ENCODE data around the gene COQ10A.

The COQ10A gene

GRCh38 chr12:56315622-56316473 lies 49.1 kb downstream of the COQ10A start, which contains the start of gene CNPY2:
TSS of gene CNPY2 (minus strand) at chr12:56315988. CDS start at chr12:56315217, 771 bp downstream.
- Histone ChIP-seq H4K20me1 (ENCODE audit: insufficient read depth, low read length) (no peaks in the 10 kb centered on the region), H3K9me3 (ENCODE audit: insufficient read depth, low read length) (no peaks in the 10 kb centered on the region), H3K4me3 (ENCODE audit: low read length) (peak within 1 kb of the TSS; percentile 83), H3K4me2 (ENCODE audit: low read length) (peak within 1 kb of the TSS; percentile 79), H3K79me2 (ENCODE audit: low read length) (peaks cover 18% of the 10 kb centered on the region), H3K36me3 (replicated peaks; ENCODE audit: low read depth, low read length) (peaks cover 13% of the 10 kb centered on the region), H3K4me1 (ENCODE audit: low read length) (peaks cover 11% of the 10 kb centered on the region), H3K9ac (ENCODE audit: low read length) (peak within 1 kb of the TSS; percentile 88), H3K27ac (ENCODE audit: low read length) (peak within 1 kb of the TSS; percentile 83), H3K27me3 (ENCODE audit: low read depth, low read length) (no peaks in the 10 kb centered on the region), H2AFZ (ENCODE audit: low read depth, low read length) (peak within 1 kb of the TSS; percentile 85)
- TF ChIP-seq EZH2phosphoT487 (IDR thresholded peaks at IDR 0.05; ENCODE audit: low read depth) (no peak), CTCF (IDR thresholded peaks at IDR 0.05; ENCODE audit: low read depth, low read length) (peak; percentile 32)

- Histone ChIP-seq H3K4me3 (ENCODE audit: low read length) (no peak overlapping the region), H3K27me3 (ENCODE audit: low read depth, low read length) (no peaks in the 10 kb centered on the region), H3K27ac (ENCODE audit: low read length) (no peak overlapping the region), H3K9me3 (ENCODE audit: insufficient read depth, low read length) (no peaks in the 10 kb centered on the region), H3K9ac (ENCODE audit: low read length) (no peak overlapping the region), H3K36me3 (replicated peaks; ENCODE audit: low read depth, low read length) (peaks cover 15% of the 10 kb centered on the region), H3K4me1 (ENCODE audit: low read length) (peaks cover 11% of the 10 kb centered on the region), H2AFZ (ENCODE audit: low read depth, low read length) (no peak overlapping the region), H3K4me2 (ENCODE audit: low read length) (no peak overlapping the region), H3K79me2 (ENCODE audit: low read length) (peaks cover 18% of the 10 kb centered on the region), H4K20me1 (ENCODE audit: insufficient read depth, low read length) (no peaks in the 10 kb centered on the region)
- TF ChIP-seq CTCF (IDR thresholded peaks at IDR 0.05; ENCODE audit: low read depth, low read length) (peak; percentile 19; the same call in 1 of the 2 replicates), EZH2phosphoT487 (IDR thresholded peaks at IDR 0.05; ENCODE audit: low read depth) (no peak)
Measured at GRCh38 chr12:56317675-56318074, 50.9 kb downstream of the COQ10A start.
